ENCODE results near the gene GBGT1.

DNA sequence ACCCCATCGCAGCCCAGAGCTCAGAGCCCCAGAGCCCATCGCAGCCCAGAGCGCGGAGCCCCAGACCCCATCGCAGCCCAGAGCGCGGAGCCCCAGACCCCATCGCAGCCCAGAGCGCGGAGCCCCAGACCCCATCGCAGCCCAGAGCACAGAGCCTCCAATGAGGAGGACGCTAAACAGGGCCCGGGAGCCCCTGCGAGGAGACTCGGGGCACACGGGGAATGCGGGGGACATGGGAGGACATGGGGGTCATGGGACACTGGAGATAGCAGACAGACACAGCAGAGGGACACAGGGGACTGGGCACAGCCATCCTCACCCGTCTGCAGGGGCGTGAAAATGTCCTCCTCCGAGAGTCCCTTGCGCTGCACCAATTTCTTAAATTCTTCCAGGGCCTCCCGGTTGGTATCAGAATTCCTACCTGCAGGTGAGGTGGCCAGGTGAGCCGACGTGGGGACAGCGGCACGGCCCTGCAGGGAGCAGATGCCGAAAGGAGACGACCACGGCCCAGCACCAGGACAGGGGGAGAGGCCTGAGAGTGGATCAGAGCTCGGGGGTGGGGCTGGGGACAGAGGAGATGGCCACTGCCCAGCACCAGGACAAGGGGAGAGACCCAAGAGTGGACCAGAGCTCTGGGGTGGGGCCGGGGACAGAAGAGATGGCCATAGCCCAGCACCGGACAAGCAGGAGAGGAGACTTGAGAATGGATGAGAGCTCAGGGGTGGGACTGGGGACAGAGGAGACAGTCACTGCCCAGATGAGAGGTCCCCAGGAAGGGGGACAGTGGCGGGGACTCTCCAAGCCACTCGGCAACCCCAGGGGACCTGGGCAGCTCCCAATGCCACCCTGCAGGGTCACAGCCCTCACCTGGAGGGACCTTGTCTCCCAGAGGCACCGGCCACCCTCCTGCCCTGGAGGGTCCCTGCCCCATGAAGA lies 42.5 kb upstream of the GBGT1 start:
- TF ChIP-seq, protein P1, sequence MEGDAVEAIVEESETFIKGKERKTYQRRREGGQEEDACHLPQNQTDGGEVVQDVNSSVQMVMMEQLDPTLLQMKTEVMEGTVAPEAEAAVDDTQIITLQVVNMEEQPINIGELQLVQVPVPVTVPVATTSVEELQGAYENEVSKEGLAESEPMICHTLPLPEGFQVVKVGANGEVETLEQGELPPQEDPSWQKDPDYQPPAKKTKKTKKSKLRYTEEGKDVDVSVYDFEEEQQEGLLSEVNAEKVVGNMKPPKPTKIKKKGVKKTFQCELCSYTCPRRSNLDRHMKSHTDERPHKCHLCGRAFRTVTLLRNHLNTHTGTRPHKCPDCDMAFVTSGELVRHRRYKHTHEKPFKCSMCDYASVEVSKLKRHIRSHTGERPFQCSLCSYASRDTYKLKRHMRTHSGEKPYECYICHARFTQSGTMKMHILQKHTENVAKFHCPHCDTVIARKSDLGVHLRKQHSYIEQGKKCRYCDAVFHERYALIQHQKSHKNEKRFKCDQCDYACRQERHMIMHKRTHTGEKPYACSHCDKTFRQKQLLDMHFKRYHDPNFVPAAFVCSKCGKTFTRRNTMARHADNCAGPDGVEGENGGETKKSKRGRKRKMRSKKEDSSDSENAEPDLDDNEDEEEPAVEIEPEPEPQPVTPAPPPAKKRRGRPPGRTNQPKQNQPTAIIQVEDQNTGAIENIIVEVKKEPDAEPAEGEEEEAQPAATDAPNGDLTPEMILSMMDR (IDR thresholded peaks at IDR 0.05; ENCODE audit: low read length), result no peak
- no peak for TF ChIP-seq EZH2 (IDR thresholded peaks at IDR 0.05; ENCODE audit: borderline replicate concordance, low read length)

Data from OCI-LY1 (cell line).